GM23248 (cell line): Measurements from ENCODE around the gene RALGPS1. TPM values are rescaled to one million over a fixed set of nuclear protein-coding genes. Genes with fewer than 3 reads are reported as not detected.
A peak's percentile ranks its signal among the peaks of the same experiment; 100 is the strongest.

Source experiments
- DNase-seq: peaks from one replicate; pipeline ENCODE4 v3.0.0-alpha.2; 2015
- H2AFZ ChIP-seq: fragments of 200-600 bp; sonication (generic); 2 replicates; pipeline ENCODE4 v1.6.1; 2016; ENCODE audit warnings: antibody characterized with exemption
- H3F3A ChIP-seq: fragments of 200-600 bp; sonication (generic); 2 replicates; pipeline ENCODE4 v1.6.1; 2016; ENCODE audit warnings: mild to moderate bottlenecking, antibody characterized with exemption, mixed run types; ENCODE audit not compliant: insufficient read depth
- H3K27ac ChIP-seq: fragments of 200-600 bp; sonication (generic); 2 replicates; pipeline ENCODE4 v1.5.1; 2016; ENCODE audit warnings: mild to moderate bottlenecking
- H3K27me3 ChIP-seq: fragments of 200-600 bp; sonication (generic); replicated peaks from 2 replicates; pipeline ENCODE4 v1.6.1; 2016; ENCODE audit warnings: mild to moderate bottlenecking; ENCODE audit not compliant: insufficient read depth
- H3K36me3 ChIP-seq: fragments of 200-600 bp; sonication (generic); 2 replicates; pipeline ENCODE4 v1.6.1; 2016; ENCODE audit warnings: low read depth, mild to moderate bottlenecking
- H3K4me1 ChIP-seq: fragments of 200-600 bp; sonication (generic); 2 replicates; pipeline ENCODE4 v1.6.1; 2016; ENCODE audit warnings: mild to moderate bottlenecking; ENCODE audit not compliant: insufficient read depth
- H3K4me2 ChIP-seq: fragments of 200-600 bp; sonication (generic); one replicate; pipeline ENCODE4 v1.6.1; 2016; ENCODE audit warnings: mild to moderate bottlenecking; ENCODE audit not compliant: unreplicated experiment
- H3K4me3 ChIP-seq: fragments of 200-600 bp; sonication (generic); 2 replicates; pipeline ENCODE4 v1.5.1; 2016; ENCODE audit warnings: mild to moderate bottlenecking
- H3K79me2 ChIP-seq: fragments of 200-600 bp; sonication (generic); 2 replicates; pipeline ENCODE4 v1.6.1; 2016; ENCODE audit warnings: mild to moderate bottlenecking; ENCODE audit not compliant: insufficient read depth
- H3K9ac ChIP-seq: fragments of 200-600 bp; sonication (generic); 2 replicates; pipeline ENCODE4 v1.6.1; 2016; ENCODE audit warnings: mild to moderate bottlenecking
- H3K9me2 ChIP-seq: fragments of 200-600 bp; sonication (generic); 2 replicates; pipeline ENCODE4 v1.6.1; 2016; ENCODE audit warnings: mixed run types, mild to moderate bottlenecking, moderate library complexity; ENCODE audit not compliant: insufficient read depth
- H3K9me3 ChIP-seq: fragments of 200-600 bp; sonication (generic); one replicate; pipeline ENCODE4 v1.6.1; 2017; ENCODE audit warnings: low read depth
- H4K20me1 ChIP-seq: fragments of 200-600 bp; sonication (generic); 2 replicates; pipeline ENCODE4 v1.6.0; 2016; ENCODE audit not compliant: insufficient read depth
- EZH2 ChIP-seq: fragments of 200-600 bp; sonication (generic); IDR thresholded peaks from 2 replicates; pipeline ENCODE4 v1.6.1; 2018; ENCODE audit warnings: antibody characterized with exemption, mild to moderate bottlenecking; ENCODE audit not compliant: insufficient read depth, poor library complexity, severe bottlenecking
- EZH2phosphoT487 ChIP-seq: fragments of 200-600 bp; sonication (generic); IDR thresholded peaks from 2 replicates; pipeline ENCODE4 v1.6.1; 2018; ENCODE audit warnings: antibody characterized with exemption, moderate library complexity, mild to moderate bottlenecking, low read depth; ENCODE audit not compliant: insufficient read depth
- WGBS, 2 experiments: methylation state at CpG; one replicate each; pipeline ENCODE4 v1.1.6; 2015 to 2017; ENCODE audit warnings: low lambda C conversion rate in 2 of 2, low coverage in 1 of 2; ENCODE audit errors: missing lambda C conversion rate in 2 of 2; 5-methylcytosine and 5-hydroxymethylcytosine counted together
- in situ Hi-C: fragments of 300-500 bp; cut with MboI; formaldehyde crosslinking; loops from 2 replicates; pipeline ENCODE4 v1.15.0; 2020
- polyA plus RNA-seq: library from polyadenylated mRNA; unstranded; fragments of >200 nt; fragmentation: Nextera tagmentation; extraction: Ambion mirVana; gene quantifications from 2 replicates; pipeline ENCODE4 v1.2.1, GENCODE V29; 2016
- total RNA-seq: library from RNA; depleted of rRNA; stranded (reverse); fragments of >200 nt; shearing (Covaris generic); gene quantifications from 2 replicates; pipeline ENCODE4 v1.2.3, GENCODE V29; 2014

The RALGPS1 gene
- total and polyA plus RNA-seq, 2 experiments from 2014 or later, result 0.54 to 1.8 TPM

GRCh38 chr9:127096208-127096607 is 181.6 kb downstream of the RALGPS1 start:
- WGBS, 2 experiments, result 91 to 92% methylated on average over 13 of the region's 13 CpGs
- DNase-seq, result no peak
- no peaks in the 10 kb centered on the region for H3K9me3 ChIP-seq
- H2AFZ ChIP-seq, result no peak overlapping the region
- no peak for TF ChIP-seq EZH2
- TF ChIP-seq EZH2phosphoT487, result no peak
- no peaks in the 10 kb centered on the region for H3F3A ChIP-seq
- no peaks in the 10 kb centered on the region for H4K20me1 ChIP-seq
- peaks cover 3% of the 10 kb centered on the region; the same call in 1 of the 2 replicates for H3K4me1 ChIP-seq
- H3K9me2 ChIP-seq, result no peaks in the 10 kb centered on the region
- H3K27me3 ChIP-seq, result no peaks in the 10 kb centered on the region
- no peak overlapping the region for H3K4me2 ChIP-seq
- no peak overlapping the region for H3K27ac ChIP-seq
- no peaks in the 10 kb centered on the region for H3K36me3 ChIP-seq
- H3K79me2 ChIP-seq, result no peaks in the 10 kb centered on the region
- H3K9ac ChIP-seq, result no peak overlapping the region
- H3K4me3 ChIP-seq, result no peak overlapping the region
- in situ Hi-C loops, result no loop called here

- no peak for DNase-seq
- Histone ChIP-seq H3K4me3 (no peak overlapping the region), H3K27me3 (no peaks in the 10 kb centered on the region), H4K20me1 (no peaks in the 10 kb centered on the region), H3K27ac (no peak overlapping the region), H3K9me2 (no peaks in the 10 kb centered on the region), H2AFZ (no peak overlapping the region), H3F3A (no peaks in the 10 kb centered on the region), H3K36me3 (no peaks in the 10 kb centered on the region), H3K9ac (no peak overlapping the region), H3K9me3 (no peaks in the 10 kb centered on the region), H3K79me2 (no peaks in the 10 kb centered on the region), H3K4me2 (no peak overlapping the region), H3K4me1 (peaks cover 3% of the 10 kb centered on the region; the same call in 1 of the 2 replicates)
- TF ChIP-seq EZH2 (no peak), EZH2phosphoT487 (no peak)
- in situ Hi-C loops, result no loop called here
- WGBS, 2 experiments, result 96 to 98% methylated on average over 5 of the region's 5 CpGs
These were observed 183.1 kb downstream of the RALGPS1 start for GRCh38 chr9:127097683-127098082.

- Histone ChIP-seq H3K9ac (0 out of 2 replicates have a peak overlapping the region, but pooled peaks have one; percentile 25), H3K4me3 (no peak overlapping the region), H3K4me1 (peaks cover 3% of the 10 kb centered on the region; the same call in 1 of the 2 replicates), H3K27me3 (no peaks in the 10 kb centered on the region), H3K9me2 (no peaks in the 10 kb centered on the region), H4K20me1 (no peaks in the 10 kb centered on the region), H3K36me3 (no peaks in the 10 kb centered on the region), H3K9me3 (no peaks in the 10 kb centered on the region), H3F3A (no peaks in the 10 kb centered on the region), H3K79me2 (no peaks in the 10 kb centered on the region), H3K4me2 (no peak overlapping the region), H2AFZ (no peak overlapping the region), H3K27ac (no peak overlapping the region)
- TF ChIP-seq EZH2phosphoT487 (no peak), EZH2 (no peak)
- 64 to 66% methylated on average over 7 of the region's 7 CpGs for WGBS, 2 experiments
- DNase-seq, result peak; percentile 25
- in situ Hi-C loops, result no loop called here
These were observed 184.5 kb downstream of the RALGPS1 start for GRCh38 chr9:127098916-127099553.

GRCh38 chr9:127099664-127100063 is 185.1 kb downstream of the RALGPS1 start:
- WGBS, 2 experiments, result 46 to 61% methylated on average over 3 of the region's 3 CpGs
- Histone ChIP-seq H3K9me2 (no peaks in the 10 kb centered on the region), H3K4me3 (no peak overlapping the region), H4K20me1 (no peaks in the 10 kb centered on the region), H3K36me3 (no peaks in the 10 kb centered on the region), H3K27me3 (no peaks in the 10 kb centered on the region), H3F3A (no peaks in the 10 kb centered on the region), H3K4me2 (no peak overlapping the region), H3K4me1 (peaks cover 3% of the 10 kb centered on the region; the same call in 1 of the 2 replicates), H3K9me3 (no peaks in the 10 kb centered on the region), H3K27ac (no peak overlapping the region), H2AFZ (no peak overlapping the region), H3K79me2 (no peaks in the 10 kb centered on the region), H3K9ac (no peak overlapping the region)
- no peak for DNase-seq
- TF ChIP-seq EZH2phosphoT487, result no peak
- in situ Hi-C loops, result no loop called here
